ENCODE data around the gene AGTRAP.

AGTRAP gene, protein sequence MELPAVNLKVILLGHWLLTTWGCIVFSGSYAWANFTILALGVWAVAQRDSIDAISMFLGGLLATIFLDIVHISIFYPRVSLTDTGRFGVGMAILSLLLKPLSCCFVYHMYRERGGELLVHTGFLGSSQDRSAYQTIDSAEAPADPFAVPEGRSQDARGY

DNA sequence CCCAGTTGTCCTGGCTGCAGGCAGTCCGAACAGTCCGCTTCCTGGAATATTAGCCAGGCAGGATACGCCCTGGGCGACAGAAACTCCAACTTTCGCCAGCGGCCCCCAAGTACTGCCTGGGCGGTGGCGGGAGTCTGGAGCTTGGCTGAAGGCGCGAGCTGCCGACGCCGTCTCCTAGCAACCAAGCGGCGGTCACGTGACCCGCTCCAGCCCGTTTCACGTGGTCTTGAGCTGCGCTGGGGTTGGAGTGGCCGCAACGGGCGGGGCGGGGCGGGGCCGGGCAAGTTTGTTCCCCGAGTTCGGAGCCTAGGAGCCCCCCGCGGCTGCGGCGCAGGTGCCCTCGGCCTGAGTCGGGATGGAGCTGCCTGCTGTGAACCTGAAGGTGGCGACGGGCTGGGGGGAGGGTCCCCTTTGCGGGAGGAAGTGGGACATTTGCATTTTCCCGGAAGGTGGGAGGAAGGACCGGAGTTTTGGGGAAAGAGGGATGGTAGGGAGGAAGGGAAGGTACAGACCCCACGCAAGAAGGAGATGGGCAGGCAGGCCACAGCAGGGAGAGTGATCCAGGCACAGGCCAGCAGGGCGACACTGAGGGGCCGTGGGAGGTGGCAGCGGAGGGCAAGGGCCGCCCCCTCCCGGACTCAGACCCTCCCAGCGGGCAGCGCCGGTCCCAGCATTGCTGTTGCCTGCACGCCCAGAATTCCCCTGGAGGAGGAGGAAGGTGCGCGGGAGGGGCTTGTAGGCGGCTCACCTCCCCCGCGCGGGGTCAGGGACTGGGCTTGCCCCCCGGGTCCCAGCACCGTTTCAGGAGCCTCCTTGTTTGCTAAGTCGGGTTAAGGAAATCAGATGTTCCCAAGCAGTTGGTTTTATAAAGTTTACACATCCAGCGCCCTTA, at the start of gene AGTRAP:
AGTRAP (plus strand) TSS at position 283 of the 892 bp plus-strand sequence; CDS start at position 356, 73 bp downstream.
- DNase-seq (ENCODE audit: low read depth) = peak; percentile 91

DNA sequence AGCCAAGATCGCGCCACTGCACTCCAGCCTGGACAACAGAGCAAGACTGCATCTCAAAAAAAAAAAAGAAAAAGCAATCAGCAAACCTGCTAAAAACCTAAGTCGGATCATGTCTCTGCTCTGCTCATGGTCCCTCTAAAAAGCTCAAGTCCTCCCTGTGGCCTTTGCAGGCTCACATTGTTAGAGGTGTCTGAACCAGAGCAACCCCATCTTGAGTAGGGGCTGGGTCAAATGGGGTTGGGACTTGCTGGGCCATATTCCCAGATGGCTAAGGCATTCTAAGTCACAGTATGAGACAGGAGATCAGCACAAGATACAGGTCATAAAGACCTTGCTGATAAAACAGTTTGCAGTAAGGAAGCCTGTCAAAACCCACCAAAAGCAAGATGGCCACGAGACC, 47.4 kb upstream of the AGTRAP start:
- DNase-seq (ENCODE audit: low read depth) = no peak

DNA sequence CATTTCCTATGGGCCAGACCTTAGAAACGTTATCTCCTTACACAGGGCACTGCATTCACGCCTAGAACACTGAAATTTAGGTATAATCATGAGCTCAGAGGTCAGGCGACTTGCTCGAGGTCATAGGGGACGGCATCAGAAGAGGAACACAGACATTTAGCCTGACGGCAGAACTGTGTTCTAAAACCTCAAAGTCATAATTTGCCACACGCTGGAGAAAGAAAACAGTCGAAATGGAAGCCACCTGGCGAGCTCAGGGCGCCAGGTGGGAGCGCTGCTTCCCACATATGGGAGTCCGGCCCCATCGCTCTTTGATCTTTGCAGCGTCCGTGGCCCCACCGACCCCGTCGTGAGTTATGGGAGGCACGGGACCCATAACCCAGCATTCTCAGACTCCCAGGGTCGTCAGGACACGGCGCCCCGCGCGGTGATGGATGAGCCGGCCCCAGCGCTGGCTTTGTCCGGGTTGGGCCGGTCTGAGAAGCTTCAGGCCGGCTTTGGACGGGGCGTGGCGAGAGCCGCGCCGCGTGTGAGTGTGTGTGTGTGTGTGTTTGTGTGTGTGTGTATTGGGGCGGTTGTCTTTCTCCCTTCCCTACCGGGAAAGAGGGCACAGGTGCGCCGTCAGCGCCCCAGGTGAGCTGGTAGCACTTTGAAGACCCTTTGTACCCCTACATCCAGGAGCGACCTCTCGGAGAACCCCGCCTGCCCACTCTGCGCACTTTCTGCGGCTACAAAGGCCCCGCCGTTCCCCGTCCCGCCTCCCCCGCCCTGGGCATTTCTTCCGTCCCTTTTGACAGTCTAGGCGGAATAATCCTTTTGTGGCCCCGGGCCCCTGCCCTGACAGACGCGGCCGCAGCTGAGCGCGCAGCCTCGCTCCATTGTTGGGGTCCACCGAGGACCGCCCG, 45.3 kb upstream of the AGTRAP start:
- no peak for DNase-seq (ENCODE audit: low read depth)

DNA sequence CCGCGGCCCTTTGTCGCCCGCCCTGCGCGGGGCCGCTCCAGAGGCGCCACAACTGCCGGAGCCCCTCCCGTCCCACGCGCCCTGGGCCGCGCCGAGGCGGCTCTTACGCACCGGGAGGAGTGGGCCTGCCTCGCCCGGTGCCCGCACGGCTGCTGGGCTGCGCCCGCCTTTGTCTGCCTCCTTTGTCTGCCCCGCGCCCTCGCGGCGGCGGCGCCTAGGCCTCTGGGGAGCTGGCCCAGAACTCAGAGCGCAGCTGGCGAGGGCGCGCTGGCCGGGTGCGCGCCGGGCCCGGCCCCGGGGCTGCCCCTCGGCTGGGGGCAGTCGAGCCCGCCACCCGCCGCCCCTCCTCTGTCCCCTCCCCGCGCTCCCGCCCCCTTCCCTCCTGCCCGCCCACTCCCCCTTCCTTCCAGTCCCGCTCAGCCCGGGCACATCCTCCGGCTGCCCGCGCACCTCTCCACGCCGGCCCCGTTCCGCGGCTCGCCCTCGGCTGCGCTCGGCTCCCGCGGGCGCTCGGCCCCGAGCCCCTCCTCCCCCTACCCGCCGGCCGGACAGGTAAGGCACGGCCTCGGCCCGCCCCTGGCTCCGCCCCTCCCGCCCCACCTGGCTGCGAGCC, 44.5 kb upstream of the AGTRAP start, which contains the start of gene DRAXIN:
DRAXIN (plus strand) TSS at position 409 of the 613 bp plus-strand sequence. CDS start 14,549 bp downstream, outside the sequence.
- no peak for DNase-seq (ENCODE audit: low read depth)

DNA sequence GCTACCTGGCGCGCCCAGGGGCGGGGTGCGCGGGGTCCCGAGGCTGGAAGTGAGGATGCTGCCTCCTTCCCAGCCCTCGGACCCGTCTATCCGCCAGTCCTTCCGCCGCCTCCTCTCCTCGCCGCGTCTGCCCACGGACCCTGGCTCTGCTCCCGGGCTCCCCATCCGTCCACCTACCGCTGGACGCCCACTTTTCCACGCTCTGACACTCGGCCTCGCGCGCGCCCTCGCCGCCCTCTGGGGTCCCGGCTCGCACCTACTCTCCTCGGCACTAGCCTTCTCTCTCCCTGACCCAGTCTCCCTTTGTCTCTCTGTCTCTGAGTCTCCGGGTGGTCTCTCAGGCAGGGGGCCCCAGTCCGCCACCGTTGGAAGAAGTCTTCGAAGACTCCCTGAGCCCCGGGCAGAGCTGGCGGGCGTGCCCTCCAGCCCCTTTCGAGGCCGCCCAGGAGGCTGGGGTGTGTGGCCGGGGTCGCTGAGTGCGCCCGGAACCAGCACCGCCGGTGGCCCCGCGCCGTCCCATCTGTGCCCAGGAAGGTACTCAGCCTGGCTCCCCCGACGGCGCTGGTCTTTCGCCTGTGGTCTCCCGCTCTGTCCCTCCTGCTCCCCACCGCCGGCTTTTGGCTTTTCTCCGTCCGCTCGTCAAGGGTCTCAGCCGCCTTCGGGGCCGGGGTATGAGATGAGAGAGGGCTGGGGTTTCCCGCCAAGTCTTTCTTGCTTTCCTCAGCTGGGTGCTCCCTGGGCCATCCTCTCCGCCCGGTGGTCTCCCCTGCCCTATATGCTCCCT, 43.8 kb upstream of the AGTRAP start:
- DNase-seq (ENCODE audit: low read depth) = no peak

DNA sequence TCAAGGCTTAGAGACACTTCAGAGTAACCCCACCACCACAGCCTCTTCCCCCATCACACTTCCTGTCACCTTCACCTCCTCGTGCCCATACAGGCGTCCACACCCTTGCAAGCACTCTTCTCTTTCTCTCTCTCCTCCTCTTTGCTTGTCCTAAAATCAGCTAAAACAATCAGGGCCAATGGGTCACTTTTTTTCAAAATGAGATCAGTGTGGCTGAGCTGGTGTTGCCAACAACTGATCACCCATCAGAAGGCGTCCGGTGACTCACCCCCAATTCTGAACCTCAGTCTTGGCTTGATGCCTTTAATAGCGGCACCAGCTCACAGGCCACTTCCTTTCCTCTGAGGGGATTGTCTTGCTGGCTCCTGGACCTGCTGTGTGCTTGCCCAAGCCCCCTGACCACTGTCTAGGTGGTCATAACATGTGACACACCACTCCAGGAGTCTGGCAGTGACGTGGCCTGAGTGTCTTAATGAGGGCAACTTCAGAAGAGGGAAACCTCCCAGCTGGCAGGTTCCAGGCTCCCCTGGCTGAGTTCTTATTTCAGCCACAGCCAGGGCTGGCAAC, 42.8 kb upstream of the AGTRAP start:
- peak; percentile 87 for DNase-seq (ENCODE audit: low read depth)

DNA sequence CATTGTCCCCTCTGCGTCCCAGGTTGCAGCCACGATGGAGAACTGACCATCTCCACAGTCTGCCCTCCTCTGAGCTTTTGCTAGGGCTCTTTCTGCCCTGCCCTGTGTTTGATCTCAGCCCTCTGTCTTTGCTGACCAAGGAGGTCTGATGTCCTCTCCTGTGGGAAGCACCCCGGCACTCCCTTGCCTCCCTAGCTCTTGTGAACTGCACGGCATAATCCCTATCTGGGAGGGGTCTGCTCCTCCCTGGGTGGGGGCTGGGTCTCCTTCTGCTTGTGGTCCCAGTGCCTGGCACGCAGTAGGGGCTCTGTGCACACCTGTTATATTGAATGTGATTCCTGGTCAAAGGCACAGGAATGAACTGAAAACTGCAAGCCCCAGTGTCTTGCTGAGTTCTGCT, 42.0 kb upstream of the AGTRAP start:
- DNase-seq (ENCODE audit: low read depth) = no peak

DNA sequence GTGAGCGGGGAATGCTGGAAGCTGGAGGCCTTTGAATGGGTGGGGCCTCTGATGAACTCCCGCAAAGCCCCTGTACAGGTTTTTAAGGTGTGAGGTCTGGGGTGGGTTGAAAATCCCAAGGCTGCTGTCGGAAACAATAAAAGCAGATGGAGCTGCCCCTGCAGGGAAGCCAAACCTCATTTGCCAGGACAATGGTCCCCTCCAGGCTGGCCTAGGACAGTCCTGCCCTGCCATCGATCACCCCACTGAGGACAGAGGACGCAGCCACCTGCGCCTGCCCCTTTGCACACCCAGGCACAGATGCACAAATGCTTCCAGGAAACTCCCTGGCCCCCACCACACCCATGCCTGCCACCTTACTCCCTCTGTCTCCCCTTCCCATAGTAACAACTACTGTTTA, 40.1 kb upstream of the AGTRAP start:
- no peak for DNase-seq (ENCODE audit: low read depth)

DNA sequence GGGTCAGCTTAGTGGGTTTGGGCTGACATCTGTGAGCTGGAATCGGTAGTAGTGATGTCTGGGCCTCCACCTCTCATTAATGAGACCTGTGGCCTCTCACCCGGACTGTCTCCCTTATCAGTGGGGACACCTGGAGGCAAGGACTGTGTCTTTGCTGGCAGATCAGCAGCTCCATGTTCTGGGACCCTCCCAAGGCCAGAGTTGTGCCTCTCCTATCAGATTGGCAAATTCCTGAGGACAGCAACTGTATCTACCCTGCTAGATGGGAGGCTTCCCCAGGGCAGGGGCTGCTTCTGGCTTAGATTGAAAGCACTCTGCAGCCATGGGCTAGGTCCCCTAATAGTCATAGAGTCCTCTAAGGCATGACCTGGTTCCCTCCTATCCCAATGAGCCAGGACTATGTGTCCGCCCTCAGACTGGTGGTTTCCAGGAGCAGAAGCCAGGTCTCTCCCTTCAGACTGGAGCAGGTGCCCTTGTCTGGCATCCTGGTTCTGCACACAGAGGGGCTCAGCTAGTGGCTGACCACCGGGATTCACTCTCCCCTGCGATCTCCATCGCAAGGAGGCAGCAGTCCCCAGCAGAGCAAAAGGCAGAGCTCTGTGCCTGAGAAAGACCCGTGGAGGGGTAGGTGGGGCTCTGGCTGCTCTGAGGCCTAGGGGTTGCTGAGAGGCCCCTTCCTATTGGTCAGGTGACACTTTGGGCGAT, 38.6 kb upstream of the AGTRAP start:
- no peak for DNase-seq (ENCODE audit: low read depth)

DNA sequence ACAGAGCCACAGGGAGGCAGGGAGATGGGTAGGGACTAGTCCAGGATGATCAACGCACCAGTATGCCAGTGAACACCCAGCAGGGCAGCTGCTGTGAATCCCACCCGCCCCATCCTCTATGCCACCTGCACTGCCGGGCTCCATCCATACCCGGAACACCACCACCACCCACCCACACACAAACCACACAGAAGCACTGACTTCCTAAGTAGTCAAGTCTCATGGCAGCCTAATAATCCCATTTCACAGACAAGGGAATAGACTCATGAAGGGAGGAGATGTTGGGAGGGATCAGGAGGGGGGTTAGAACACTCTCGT, 38.1 kb upstream of the AGTRAP start:
- DNase-seq (ENCODE audit: low read depth) = no peak

DNA sequence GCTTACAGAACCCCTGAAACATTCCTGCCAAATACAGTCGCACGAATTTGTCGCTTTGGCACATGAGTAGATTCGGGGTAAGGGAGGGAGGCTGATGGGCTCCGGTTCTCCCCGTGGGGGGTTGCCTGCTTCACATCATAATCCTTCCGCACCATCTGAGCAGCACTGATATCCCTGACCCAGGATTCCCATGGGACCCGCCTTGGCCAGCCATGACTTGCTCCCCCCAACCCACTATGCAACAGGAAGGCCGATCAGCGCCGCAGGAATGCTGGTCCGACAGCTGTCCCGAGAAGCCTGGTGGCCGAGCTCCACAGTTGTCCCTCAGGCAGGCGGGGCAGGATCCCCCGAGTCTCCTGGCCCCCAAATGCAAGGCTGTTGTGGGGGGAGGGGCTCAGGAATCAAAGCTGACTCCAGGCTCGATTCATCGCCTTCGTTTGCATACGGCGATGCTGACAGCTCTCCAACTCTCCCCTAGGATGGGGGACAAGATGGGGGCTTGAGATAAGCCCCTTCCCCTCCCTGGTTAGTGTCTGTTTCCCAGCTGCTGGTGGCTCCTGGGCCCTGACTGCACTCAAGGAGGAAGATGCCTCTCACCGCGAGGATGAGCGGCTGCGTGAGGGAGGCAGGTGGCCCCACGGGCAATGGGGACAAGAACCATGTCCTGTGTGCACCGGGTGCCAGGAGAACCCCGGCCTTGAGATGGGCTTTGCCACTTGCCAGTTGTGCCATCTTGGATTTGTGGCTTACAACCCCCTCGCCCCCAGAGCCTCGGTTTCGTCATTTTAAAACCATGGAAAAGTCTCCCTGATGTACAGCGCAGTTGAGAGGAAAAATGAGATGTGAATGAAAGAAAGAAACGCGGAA, 35.1 kb upstream of the AGTRAP start:
- DNase-seq (ENCODE audit: low read depth) = no peak

DNA sequence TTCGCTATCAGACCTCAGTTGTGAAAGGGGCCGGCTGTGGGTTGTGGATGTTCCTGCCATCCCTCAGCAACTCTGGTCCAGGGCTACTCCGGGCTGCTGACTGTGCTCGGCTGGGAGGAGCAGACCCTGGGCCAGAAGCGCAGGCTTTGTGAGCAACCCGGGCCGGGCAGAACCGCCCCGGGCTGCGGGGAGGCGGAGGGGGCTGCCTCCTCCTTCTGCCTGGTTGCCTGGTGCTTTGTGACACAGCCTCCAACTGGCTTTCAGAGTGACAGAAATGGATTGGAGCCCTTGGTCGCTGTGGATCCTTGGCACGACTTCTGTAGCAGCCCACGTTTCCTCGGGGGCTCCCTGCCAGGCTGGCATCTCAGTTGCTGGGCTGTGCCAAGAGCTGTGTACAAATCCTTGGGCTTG, 34.4 kb upstream of the AGTRAP start:
- no peak for DNase-seq (ENCODE audit: low read depth)

DNA sequence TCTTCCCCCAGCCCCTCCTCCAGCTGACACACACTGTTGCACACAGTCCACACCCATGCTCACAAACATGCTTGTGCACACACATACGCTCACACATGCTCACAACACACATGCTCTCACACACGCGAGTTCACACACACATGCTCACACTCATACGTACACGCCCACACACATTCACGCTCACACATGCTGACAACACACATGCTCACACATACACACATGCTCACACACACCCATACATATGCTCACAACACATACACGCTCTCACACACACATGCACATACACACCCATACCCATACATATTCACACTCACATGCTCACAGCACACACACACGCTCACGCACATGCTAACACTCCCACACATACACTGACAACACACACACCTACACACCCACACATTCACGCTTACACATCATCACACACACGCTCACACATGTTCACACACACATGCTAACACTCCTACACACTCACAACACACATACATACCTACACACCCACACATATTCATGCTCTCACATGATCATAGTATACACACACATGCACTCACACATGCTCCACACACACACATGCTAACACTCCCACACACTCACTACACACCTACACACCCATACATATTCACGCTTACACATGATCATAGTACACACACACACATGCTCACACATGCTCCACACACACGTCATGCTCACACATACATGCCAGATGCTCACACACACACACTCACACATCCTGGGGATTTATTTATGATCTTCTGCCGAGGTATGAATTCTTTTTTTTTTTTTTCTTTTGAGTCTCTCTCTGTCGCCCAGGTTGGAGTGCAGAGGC, 33.7 kb upstream of the AGTRAP start:
- no peak for DNase-seq (ENCODE audit: low read depth)

DNA sequence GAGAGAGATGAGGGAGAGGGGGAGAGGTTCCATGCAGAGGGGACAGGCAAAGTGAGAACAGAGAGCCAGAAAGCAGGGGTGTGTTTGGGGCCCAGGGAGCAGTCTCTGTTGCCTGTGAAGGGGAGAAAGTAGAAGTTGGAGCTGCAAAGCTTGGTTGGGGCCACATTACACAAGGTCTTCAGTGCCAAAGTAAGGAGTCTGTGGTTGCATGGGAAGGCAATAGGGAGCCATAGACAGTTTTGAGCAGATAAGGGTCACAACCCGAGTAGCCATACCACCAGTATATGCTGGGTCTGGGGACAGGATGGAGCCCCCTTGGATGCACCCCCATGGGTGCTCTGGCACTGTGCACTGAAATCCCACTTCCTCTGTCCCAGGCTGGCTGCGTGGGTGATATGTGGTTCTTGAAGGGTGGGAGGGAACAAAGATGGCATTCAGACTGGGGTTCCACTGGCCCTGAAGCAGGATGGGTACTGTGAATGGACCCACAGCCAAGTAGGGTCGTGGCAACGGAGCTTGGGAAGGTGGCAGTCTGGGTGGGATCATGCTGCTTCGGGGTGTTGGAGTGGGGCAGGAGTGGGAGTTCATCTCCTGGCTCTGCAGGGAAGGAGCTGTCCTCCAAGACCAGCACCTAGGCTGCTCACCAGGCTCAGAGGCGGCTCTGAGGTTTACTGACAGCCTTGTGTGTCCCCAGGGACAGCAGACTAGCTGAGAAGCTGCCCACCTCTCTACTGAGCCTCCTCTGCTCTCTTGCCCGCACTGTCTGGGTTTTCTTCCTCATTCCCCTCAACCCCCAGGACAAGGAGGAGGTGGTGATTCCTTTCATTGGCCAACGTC, 32.4 kb upstream of the AGTRAP start:
- DNase-seq (ENCODE audit: low read depth) = no peak

DNA sequence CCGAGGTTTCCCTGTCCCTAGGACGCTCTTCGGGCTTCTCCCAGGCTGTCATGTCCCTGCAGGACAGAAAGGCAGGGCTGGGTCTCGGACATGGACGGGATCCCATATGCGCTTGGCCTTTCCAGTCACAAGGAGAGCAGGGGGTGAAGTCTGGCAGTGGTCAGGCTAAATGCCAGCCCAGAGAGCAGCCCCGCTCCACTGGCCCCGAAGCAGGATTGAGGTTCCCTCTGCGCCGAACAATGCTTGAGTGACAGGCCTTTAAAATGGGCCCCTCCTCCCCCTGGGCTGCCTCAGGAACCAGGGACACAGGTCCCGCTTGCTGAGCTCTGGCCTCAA, 31.8 kb upstream of the AGTRAP start:
- DNase-seq (ENCODE audit: low read depth) = no peak

DNA sequence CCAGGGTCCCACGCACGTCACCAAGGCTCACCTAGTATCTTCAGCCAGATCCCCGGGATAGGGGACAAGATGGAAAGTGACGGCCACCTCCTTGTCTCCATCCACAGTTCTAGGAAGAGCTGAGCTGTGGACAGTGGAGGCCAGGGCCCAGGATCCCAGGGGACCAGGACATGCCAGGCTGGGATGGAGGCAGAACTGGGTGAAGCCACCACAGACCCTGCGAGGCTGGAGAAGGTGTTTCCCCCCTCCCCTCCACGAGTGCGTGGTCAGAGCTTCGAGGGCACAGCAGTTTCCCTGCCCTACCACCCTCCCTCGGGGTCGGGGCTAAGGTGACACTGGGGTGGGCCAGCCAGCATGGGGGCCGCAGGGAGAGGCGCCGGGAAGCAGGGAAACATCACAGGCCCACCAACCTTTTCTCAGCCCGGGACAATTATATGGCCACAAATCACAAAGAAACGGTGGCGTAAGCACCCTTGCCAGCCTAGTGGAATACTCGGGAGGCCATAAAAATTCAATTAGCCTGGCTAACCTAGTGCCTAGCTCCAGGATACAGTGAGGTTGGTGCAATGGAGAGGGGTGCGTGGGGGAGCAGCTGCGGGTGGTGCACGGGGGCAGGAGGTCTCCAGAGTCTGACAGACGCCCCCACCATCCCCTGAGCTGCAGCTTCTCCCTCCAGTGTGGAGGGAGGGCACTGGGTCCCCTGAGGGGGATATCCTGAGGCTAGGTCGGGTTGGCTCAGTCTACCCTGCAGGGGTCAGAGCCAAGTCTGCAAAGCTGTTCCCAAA, 31.1 kb upstream of the AGTRAP start:
- DNase-seq (ENCODE audit: low read depth) = no peak

DNA sequence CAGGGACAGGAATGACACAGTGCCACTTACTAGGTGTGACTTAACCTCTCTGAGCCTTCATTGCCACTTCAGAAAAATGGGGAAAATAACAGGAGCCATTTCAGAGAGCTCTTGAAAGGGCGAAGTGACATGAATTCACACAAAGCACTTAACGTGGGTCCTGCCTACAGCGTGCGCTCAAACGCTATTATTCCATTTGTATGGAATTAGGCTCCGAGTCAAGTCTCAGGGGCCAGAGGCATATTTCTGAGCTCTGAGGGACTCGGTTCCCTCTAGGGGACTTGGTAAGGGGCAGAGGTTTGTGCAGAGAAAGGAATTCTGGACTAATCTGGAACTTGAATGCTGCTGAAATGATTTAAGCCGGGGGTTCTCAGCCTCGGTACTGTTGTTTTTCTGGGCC, 30.3 kb upstream of the AGTRAP start:
- DNase-seq (ENCODE audit: low read depth) = no peak

Data from EH (cell line).